CD14-positive monocyte (primary cell): Measurements from ENCODE around the gene UGT1A6. TPM values are rescaled to one million over a fixed set of nuclear protein-coding genes. Genes with fewer than 3 reads are reported as not detected.

Experiments
- DNase-seq, 3 donors: peaks; one replicate each; pipeline ENCODE4 v3.0.0-alpha.2; 2011 to 2022
- H2AFZ ChIP-seq: 2 replicates; pipeline ENCODE4 v1.6.0; 2012; ENCODE audit warnings: mild to moderate bottlenecking, low read depth, low read length, inconsistent platforms; ENCODE audit not compliant: insufficient read depth, poor library complexity, severe bottlenecking
- H3K27ac ChIP-seq, 2 donors: 1 replicate in 1 of 2; 2 replicates in 1 of 2; pipeline ENCODE4 v1.5.1; 2012 to 2013; ENCODE audit warnings: low read length in 2 of 2, control low read depth in 1 of 2, inconsistent platforms in 1 of 2, low read depth in 1 of 2, mild to moderate bottlenecking in 1 of 2
- H3K27me3 ChIP-seq, 2 donors: one replicate each; pipeline versions ENCODE4 v1.6.0 to v1.6.1; 2011 to 2013; ENCODE audit warnings: low read length in 2 of 2; ENCODE audit not compliant: control insufficient read depth in 2 of 2, insufficient read depth in 2 of 2
- H3K36me3 ChIP-seq, 2 donors: replicated peaks in 1 of 2; 1 replicate in 1 of 2; 2 replicates in 1 of 2; pipeline versions ENCODE4 v1.5.1 to v1.6.1; 2012 to 2013; ENCODE audit warnings: low read length in 2 of 2, control low read depth in 1 of 2, inconsistent platforms in 1 of 2, mild to moderate bottlenecking in 1 of 2; ENCODE audit not compliant: insufficient read depth in 2 of 2, control insufficient read depth in 1 of 2
- H3K4me1 ChIP-seq, 2 donors: 1 replicate in 1 of 2; 2 replicates in 1 of 2; pipeline versions ENCODE4 v1.5.1 to v1.6.1; 2012 to 2013; ENCODE audit warnings: low read length in 2 of 2, control low read depth in 1 of 2, inconsistent platforms in 1 of 2, mild to moderate bottlenecking in 1 of 2, moderate library complexity in 1 of 2; ENCODE audit not compliant: insufficient read depth in 2 of 2, control insufficient read depth in 1 of 2
- H3K4me2 ChIP-seq: replicated peaks from 2 replicates; pipeline ENCODE3; 2012; ENCODE audit warnings: low read length, moderate library complexity, mild to moderate bottlenecking; ENCODE audit not compliant: poor library complexity, severe bottlenecking; ENCODE audit errors: extremely low read depth
- H3K4me3 ChIP-seq, 3 experiments: fragments of 200-600 bp in 1 of 3; sonication (generic) in 1 of 3; replicated peaks in 1 of 3; 1 replicate in 2 of 3; 2 replicates in 1 of 3; pipeline ENCODE4 v1.5.1; 2011 to 2013; ENCODE audit warnings: low read length in 3 of 3, mild to moderate bottlenecking in 3 of 3, control low read depth in 2 of 3, low read depth in 2 of 3, inconsistent platforms in 1 of 3, moderate library complexity in 1 of 3
- H3K79me2 ChIP-seq: 2 replicates; pipeline ENCODE4 v1.6.0; 2012; ENCODE audit warnings: mild to moderate bottlenecking, control low read depth, inconsistent platforms, low read length, moderate library complexity; ENCODE audit not compliant: insufficient read depth
- H3K9ac ChIP-seq: 2 replicates; pipeline ENCODE4 v1.6.0; 2017; ENCODE audit warnings: low read length, mild to moderate bottlenecking; ENCODE audit not compliant: insufficient read depth, poor library complexity, severe bottlenecking
- H3K9me3 ChIP-seq, 2 donors: replicated peaks in 1 of 2; 1 replicate in 1 of 2; 2 replicates in 1 of 2; pipeline versions ENCODE4 v1.5.1 to v1.6.1; 2012 to 2013; ENCODE audit warnings: low read length in 2 of 2, control low read depth in 1 of 2; ENCODE audit not compliant: control insufficient read depth in 1 of 2, insufficient read depth in 1 of 2
- H4K20me1 ChIP-seq: 2 replicates; pipeline ENCODE4 v1.6.0; 2012; ENCODE audit warnings: mild to moderate bottlenecking, low read length, control low read depth, moderate library complexity; ENCODE audit not compliant: insufficient read depth
- H3K27ac Mint-ChIP-seq, 7 donors: one replicate each; pipeline ENCODE4 v1.8.0; 2020; ENCODE audit warnings: mild to moderate bottlenecking in 7 of 7, mixed read lengths in 7 of 7, moderate library complexity in 6 of 7, inconsistent platforms in 2 of 7
- H3K27me3 Mint-ChIP-seq, 3 donors: one replicate each; pipeline ENCODE4 v1.8.0; 2021 to 2022; ENCODE audit warnings: low read depth in 3 of 3, mild to moderate bottlenecking in 3 of 3, mixed read lengths in 3 of 3, moderate library complexity in 3 of 3, inconsistent platforms in 1 of 3
- H3K36me3 Mint-ChIP-seq, 2 donors: one replicate each; pipeline ENCODE4 v1.8.0; 2020; ENCODE audit warnings: mixed read lengths in 2 of 2, inconsistent platforms in 1 of 2, mild to moderate bottlenecking in 1 of 2
- H3K4me1 Mint-ChIP-seq: one replicate; pipeline ENCODE4 v1.8.0; 2020; ENCODE audit warnings: mild to moderate bottlenecking, mixed read lengths
- H3K4me3 Mint-ChIP-seq, 2 donors: one replicate each; pipeline ENCODE4 v1.8.0; 2020; ENCODE audit warnings: mild to moderate bottlenecking in 2 of 2, mixed read lengths in 2 of 2, moderate library complexity in 1 of 2
- H3K9me3 Mint-ChIP-seq, 7 donors: one replicate each; pipeline ENCODE4 v1.8.0; 2020 to 2022; ENCODE audit warnings: mixed read lengths in 7 of 7, mild to moderate bottlenecking in 6 of 7, moderate library complexity in 6 of 7, inconsistent platforms in 2 of 7
- CTCF ChIP-seq: fragments of 200-600 bp; IDR thresholded peaks from one replicate; pipeline ENCODE4 v1.8.0; 2022; ENCODE audit warnings: antibody characterized with exemption, mild to moderate bottlenecking
- WGBS: methylation state at CpG from one replicate; pipeline ENCODE4 v1.1.5; 2013; ENCODE audit warnings: missing lambda C conversion rate; ENCODE audit not compliant: insufficient coverage; 5-methylcytosine and 5-hydroxymethylcytosine counted together
- intact Hi-C, 2 donors: fragments of 100-400 bp; cut with micrococcal nuclease; formaldehyde crosslinking; loops; one replicate each; pipeline versions ENCODE4 v1.15.0 to v1.15.1; 2023
- polyA plus RNA-seq, 3 donors: library from polyadenylated mRNA; depleted of rRNA in 1 of 3; unstranded in 2 of 3; stranded (reverse) in 1 of 3; fragments of 300-500 nt in 2 of 3; fragments of >200 nt in 1 of 3; fragmentation: Illumina TruSeq in 2 of 3; gene quantifications; 1 replicate in 2 of 3; 2 replicates in 1 of 3; pipeline ENCODE4 v1.2.3, GENCODE V29; 2012 to 2021

Gene UGT1A6
- polyA plus RNA-seq, 3 donors = not detected

GRCh38 chr2:233815861-233816260 is 123.2 kb downstream of the UGT1A6 start:
- no peaks in the 10 kb centered on the region for H3K4me1 ChIP-seq
- no peaks in the 10 kb centered on the region for H3K36me3 ChIP-seq
- H3K4me3 Mint-ChIP-seq = no peak overlapping the region
- H3K4me3 ChIP-seq = no peak overlapping the region
- no peak overlapping the region for H3K9ac ChIP-seq
- H3K36me3 Mint-ChIP-seq = no peaks in the 10 kb centered on the region
- H3K9me3 Mint-ChIP-seq = peaks cover 0 to 5% (median 0%) of the 10 kb centered on the region in 7 donors
- no peaks in the 10 kb centered on the region for H3K9me3 ChIP-seq
- no peak overlapping the region for H3K27ac ChIP-seq
- peak overlapping the region in 1 of 7 donors; percentile 52 for H3K27ac Mint-ChIP-seq
- TF ChIP-seq CTCF = no peak
- intact Hi-C loops = no loop called here
- H3K27me3 ChIP-seq = no peaks in the 10 kb centered on the region
- no peaks in the 10 kb centered on the region for H3K4me1 Mint-ChIP-seq
- H4K20me1 ChIP-seq = no peaks in the 10 kb centered on the region
- DNase-seq = no peak
- no peak overlapping the region for H3K4me2 ChIP-seq
- no peaks in the 10 kb centered on the region for H3K79me2 ChIP-seq
- no peak overlapping the region for H2AFZ ChIP-seq
- WGBS = no CpG with 5 or more reads among the region's 6 CpGs
- H3K27me3 Mint-ChIP-seq = peaks cover 2 to 9% (median 7%) of the 10 kb centered on the region in 3 donors

DNA sequence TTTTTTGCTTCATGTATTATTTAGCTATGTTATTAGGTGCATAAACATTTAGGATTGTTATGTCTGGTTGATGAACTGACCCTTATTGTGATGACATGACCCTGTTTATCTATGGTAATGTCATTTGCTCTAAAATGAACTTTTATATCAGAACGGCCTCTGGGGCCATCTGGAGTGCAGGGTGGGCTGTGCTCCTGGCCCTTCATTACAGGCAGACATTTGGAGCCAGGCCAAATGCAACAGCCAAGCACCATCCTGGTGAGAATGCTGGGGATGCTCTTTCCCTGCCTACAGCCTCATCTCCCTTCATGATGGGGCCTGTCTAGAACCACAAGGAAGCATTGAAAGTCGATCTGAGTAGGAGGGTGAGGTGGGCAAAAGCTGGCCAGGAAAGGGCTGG is 123.6 kb downstream of the UGT1A6 start:
- Histone ChIP-seq H4K20me1 (no peaks in the 10 kb centered on the region), H3K4me3 (no peak overlapping the region)

More for the DNA sequence above, 123.6 kb downstream of the UGT1A6 start:
- intact Hi-C loops = no loop called here
- no peaks in the 10 kb centered on the region for H3K36me3 ChIP-seq
- H3K4me1 Mint-ChIP-seq = no peaks in the 10 kb centered on the region
- 100% methylated on average over 1 of the region's 2 CpGs for WGBS
- peaks cover 2 to 9% (median 7%) of the 10 kb centered on the region in 3 donors for H3K27me3 Mint-ChIP-seq
- H3K9me3 ChIP-seq = no peaks in the 10 kb centered on the region
- no peak for DNase-seq
- no peaks in the 10 kb centered on the region for H3K36me3 Mint-ChIP-seq
- H3K4me2 ChIP-seq = no peak overlapping the region
- no peaks in the 10 kb centered on the region for H3K79me2 ChIP-seq
- H3K9ac ChIP-seq = no peak overlapping the region
- H3K4me1 ChIP-seq = no peaks in the 10 kb centered on the region
- no peak for TF ChIP-seq CTCF
- H3K4me3 Mint-ChIP-seq = no peak overlapping the region
- H3K27ac ChIP-seq = no peak overlapping the region
- no peaks in the 10 kb centered on the region for H3K27me3 ChIP-seq
- H3K27ac Mint-ChIP-seq = no peak overlapping the region
- peaks cover 0 to 5% (median 0%) of the 10 kb centered on the region in 7 donors for H3K9me3 Mint-ChIP-seq
- H2AFZ ChIP-seq = no peak overlapping the region
